Ishikawa (cell line): ENCODE measurements around the gene NOX3.

Source experiments
- CEBPB ChIP-seq: IDR thresholded peaks from 2 replicates; pipeline ENCODE4 v1.6.1; 2012
- CREB1 ChIP-seq: IDR thresholded peaks from 2 replicates; pipeline ENCODE4 v1.6.1; 2012; ENCODE audit warnings: low read depth
- EGR1 ChIP-seq: IDR thresholded peaks from 2 replicates; pipeline ENCODE4 v1.6.1; 2012
- EP300 ChIP-seq: IDR thresholded peaks from 2 replicates; pipeline ENCODE4 v1.6.1; 2012; ENCODE audit warnings: borderline replicate concordance
- FOXM1 ChIP-seq: IDR thresholded peaks from 2 replicates; pipeline ENCODE4 v1.6.1; 2012; ENCODE audit warnings: low read depth, borderline replicate concordance
- NFIC ChIP-seq: IDR thresholded peaks from 2 replicates; pipeline ENCODE4 v1.6.1; 2012
- RAD21 ChIP-seq: IDR thresholded peaks from 2 replicates; pipeline ENCODE4 v1.6.1; 2012; ENCODE audit warnings: low read depth
- TAF1 ChIP-seq: IDR thresholded peaks from 2 replicates; pipeline ENCODE4 v1.6.1; 2012; ENCODE audit warnings: low read depth, mild to moderate bottlenecking
- TCF12 ChIP-seq: IDR thresholded peaks from 2 replicates; pipeline ENCODE4 v1.6.1; 2012; ENCODE audit warnings: low read depth
- TEAD4 ChIP-seq: IDR thresholded peaks from 2 replicates; pipeline ENCODE4 v1.6.1; 2012
- USF1 ChIP-seq: IDR thresholded peaks from 2 replicates; pipeline ENCODE4 v1.6.1; 2012
- YY1 ChIP-seq: IDR thresholded peaks from 2 replicates; pipeline ENCODE4 v1.6.1; 2012; ENCODE audit warnings: low read depth
- ZBTB7A ChIP-seq: IDR thresholded peaks from 2 replicates; pipeline ENCODE4 v1.6.1; 2012; ENCODE audit warnings: low read depth
- TF ChIP-seq, protein P1 (sequence below): IDR thresholded peaks from 2 replicates; pipeline ENCODE4 v1.6.1; 2012; ENCODE audit warnings: low read depth, mild to moderate bottlenecking
- TF ChIP-seq, protein P2 (sequence below): IDR thresholded peaks from 2 replicates; pipeline ENCODE4 v1.6.1; 2012

Gene NOX3

DNA sequence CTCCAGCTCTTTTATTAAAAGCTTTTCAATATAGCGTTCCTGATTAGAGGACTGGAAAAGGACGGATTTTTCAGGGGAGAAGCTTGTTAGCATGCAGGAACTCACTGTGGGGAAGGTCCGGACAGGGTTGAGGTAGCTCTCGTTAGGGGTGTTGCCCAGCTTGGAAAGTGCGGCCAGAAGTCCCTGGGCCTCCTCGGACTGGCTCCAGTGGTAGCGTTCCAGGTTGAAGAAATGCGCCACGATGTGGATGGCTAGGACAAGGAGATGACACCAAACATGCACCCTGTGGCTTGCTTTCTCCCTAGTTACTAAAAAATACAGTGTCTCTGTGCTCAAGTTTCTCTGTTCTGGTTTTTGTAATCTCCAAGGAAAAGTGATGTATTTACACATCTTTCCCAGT is 12.5 kb downstream of the NOX3 start:
- TF ChIP-seq CEBPB = no peak
- no peak for TF ChIP-seq ZBTB7A
- TF ChIP-seq CREB1 = no peak
- TF ChIP-seq, protein P1, sequence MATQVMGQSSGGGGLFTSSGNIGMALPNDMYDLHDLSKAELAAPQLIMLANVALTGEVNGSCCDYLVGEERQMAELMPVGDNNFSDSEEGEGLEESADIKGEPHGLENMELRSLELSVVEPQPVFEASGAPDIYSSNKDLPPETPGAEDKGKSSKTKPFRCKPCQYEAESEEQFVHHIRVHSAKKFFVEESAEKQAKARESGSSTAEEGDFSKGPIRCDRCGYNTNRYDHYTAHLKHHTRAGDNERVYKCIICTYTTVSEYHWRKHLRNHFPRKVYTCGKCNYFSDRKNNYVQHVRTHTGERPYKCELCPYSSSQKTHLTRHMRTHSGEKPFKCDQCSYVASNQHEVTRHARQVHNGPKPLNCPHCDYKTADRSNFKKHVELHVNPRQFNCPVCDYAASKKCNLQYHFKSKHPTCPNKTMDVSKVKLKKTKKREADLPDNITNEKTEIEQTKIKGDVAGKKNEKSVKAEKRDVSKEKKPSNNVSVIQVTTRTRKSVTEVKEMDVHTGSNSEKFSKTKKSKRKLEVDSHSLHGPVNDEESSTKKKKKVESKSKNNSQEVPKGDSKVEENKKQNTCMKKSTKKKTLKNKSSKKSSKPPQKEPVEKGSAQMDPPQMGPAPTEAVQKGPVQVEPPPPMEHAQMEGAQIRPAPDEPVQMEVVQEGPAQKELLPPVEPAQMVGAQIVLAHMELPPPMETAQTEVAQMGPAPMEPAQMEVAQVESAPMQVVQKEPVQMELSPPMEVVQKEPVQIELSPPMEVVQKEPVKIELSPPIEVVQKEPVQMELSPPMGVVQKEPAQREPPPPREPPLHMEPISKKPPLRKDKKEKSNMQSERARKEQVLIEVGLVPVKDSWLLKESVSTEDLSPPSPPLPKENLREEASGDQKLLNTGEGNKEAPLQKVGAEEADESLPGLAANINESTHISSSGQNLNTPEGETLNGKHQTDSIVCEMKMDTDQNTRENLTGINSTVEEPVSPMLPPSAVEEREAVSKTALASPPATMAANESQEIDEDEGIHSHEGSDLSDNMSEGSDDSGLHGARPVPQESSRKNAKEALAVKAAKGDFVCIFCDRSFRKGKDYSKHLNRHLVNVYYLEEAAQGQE = no peak
- no peak for TF ChIP-seq YY1
- no peak for TF ChIP-seq TAF1
- no peak for TF ChIP-seq TCF12
- TF ChIP-seq TEAD4 = no peak
- TF ChIP-seq EGR1 = no peak
- no peak for TF ChIP-seq NFIC
- no peak for TF ChIP-seq FOXM1
- TF ChIP-seq, protein P2, sequence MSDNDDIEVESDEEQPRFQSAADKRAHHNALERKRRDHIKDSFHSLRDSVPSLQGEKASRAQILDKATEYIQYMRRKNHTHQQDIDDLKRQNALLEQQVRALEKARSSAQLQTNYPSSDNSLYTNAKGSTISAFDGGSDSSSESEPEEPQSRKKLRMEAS = no peak
- TF ChIP-seq RAD21 = no peak
- no peak for TF ChIP-seq USF1
- TF ChIP-seq EP300 = no peak

DNA sequence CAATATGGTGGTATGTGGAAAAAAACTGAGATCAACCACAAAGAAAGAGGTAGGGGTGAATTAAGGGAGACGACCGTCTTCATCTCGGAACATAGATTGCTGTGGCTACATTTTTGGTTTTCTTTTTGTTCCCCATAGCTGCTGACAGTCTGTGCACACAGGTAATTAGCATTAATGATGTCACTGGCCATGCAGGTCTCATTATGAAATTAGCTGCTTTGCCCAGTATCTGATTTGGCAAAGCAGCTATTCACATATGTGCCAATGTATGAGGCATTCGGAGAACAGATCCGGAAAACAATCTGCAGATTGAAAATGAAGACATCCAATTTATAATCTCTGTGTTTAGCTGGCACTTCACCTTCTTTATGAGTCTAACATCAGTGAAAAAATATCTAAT is 13.1 kb downstream of the NOX3 start:
- TF ChIP-seq, protein P1 = no peak
- no peak for TF ChIP-seq CREB1
- no peak for TF ChIP-seq TAF1

DNA sequence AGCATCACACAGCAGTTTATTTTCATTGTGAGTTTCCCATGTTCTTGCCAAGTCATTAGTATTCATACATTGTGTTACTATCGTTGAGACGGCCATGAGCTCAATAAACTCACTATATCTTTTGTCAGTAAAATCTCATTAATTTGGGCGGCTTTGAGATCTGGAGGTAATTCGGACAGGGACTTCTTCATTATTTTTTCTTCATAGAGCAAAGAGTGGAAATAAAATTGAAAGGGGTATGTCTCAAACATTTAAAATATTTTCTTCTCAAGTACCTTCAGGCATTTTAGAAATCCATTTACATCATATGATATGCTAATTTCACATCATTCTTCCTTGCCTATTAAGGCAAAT is 14.6 kb downstream of the NOX3 start:
- TF ChIP-seq RAD21 (no peak), TAF1 (no peak), CREB1 (no peak), EGR1 (no peak), ZBTB7A (no peak), EP300 (no peak), TEAD4 (no peak), TCF12 (no peak)
- TF ChIP-seq, protein P1 = no peak
- TF ChIP-seq, protein P2 = no peak

GRCh38 chr6:155440398-155441111 is 15.1 kb downstream of the NOX3 start:
- no peak for TF ChIP-seq EGR1
- no peak for TF ChIP-seq USF1
- TF ChIP-seq RAD21 = no peak
- TF ChIP-seq CEBPB = no peak
- no peak for TF ChIP-seq TAF1
- TF ChIP-seq, protein P1 = no peak
- TF ChIP-seq CREB1 = no peak
- TF ChIP-seq NFIC = no peak
- TF ChIP-seq EP300 = no peak
- no peak for TF ChIP-seq TEAD4
- TF ChIP-seq, protein P2 = no peak
- TF ChIP-seq TCF12 = no peak
- TF ChIP-seq FOXM1 = no peak
- TF ChIP-seq ZBTB7A = no peak
- TF ChIP-seq YY1 = no peak
